ENCODE measurements around the gene AGBL4.

AGBL4 gene

GRCh38 chr1:48608882-48609281 is 1414.9 kb downstream of the AGBL4 start:
- no peaks in the 10 kb centered on the region for H3K4me1 ChIP-seq (ENCODE audit: control insufficient read depth, insufficient read depth, low read length)
- ChIA-PET POLR2A (no interaction called here), CTCF (interaction anchor here (2.2 kb wide), 1 partner anchor 36 kb away, joined by 8 read pairs; no protein-coding TSS in a partner anchor)
- H3K9me3 ChIP-seq (ENCODE audit: control insufficient read depth, insufficient read depth, low read depth, low read length): no peaks in the 10 kb centered on the region
- H3K4me3 ChIP-seq (ENCODE audit: low read depth, low read length): no peak overlapping the region
- no peak overlapping the region for H3K27ac ChIP-seq (ENCODE audit: extremely low read depth, low read depth, low read length)
- H3K36me3 ChIP-seq (ENCODE audit: control insufficient read depth in 2 of 2, insufficient read depth in 1 of 2, low read length in 2 of 2): no peaks in the 10 kb centered on the region
- no peak for TF ChIP-seq SCRT2 (tag by site-specific recombination; IDR thresholded peaks at IDR 0.05)
- TF ChIP-seq ZNF175 (tag by site-specific recombination; IDR thresholded peaks at IDR 0.05): no peak
- TF ChIP-seq ZNF791 (tag by site-specific recombination; IDR thresholded peaks at IDR 0.05): no peak
- no peak for TF ChIP-seq ZBTB49 (tag by site-specific recombination; IDR thresholded peaks at IDR 0.05; ENCODE audit: low read depth)

- ChIA-PET POLR2A (no interaction called here), CTCF (interaction anchor here (0.6 kb wide), 1 partner anchor 385 kb away, joined by 3 read pairs; no protein-coding TSS in a partner anchor)
- Histone ChIP-seq H3K9me3 (ENCODE audit: control insufficient read depth, insufficient read depth, low read depth, low read length) (no peaks in the 10 kb centered on the region), H3K36me3 (ENCODE audit: control insufficient read depth in 2 of 2, insufficient read depth in 1 of 2, low read length in 2 of 2) (no peaks in the 10 kb centered on the region), H3K27ac (ENCODE audit: extremely low read depth, low read depth, low read length) (no peak overlapping the region), H3K4me1 (ENCODE audit: control insufficient read depth, insufficient read depth, low read length) (no peaks in the 10 kb centered on the region), H3K4me3 (ENCODE audit: low read depth, low read length) (no peak overlapping the region)
- TF ChIP-seq ZNF621 (tag by site-specific recombination; IDR thresholded peaks at IDR 0.05) (no peak), EGR2 (tag by site-specific recombination; IDR thresholded peaks at IDR 0.05; ENCODE audit: low read depth) (no peak), ZNF37A (tag by site-specific recombination; IDR thresholded peaks at IDR 0.05) (no peak), ZSCAN5A (tag by site-specific recombination; IDR thresholded peaks at IDR 0.05) (no peak), ZNF157 (tag by site-specific recombination; IDR thresholded peaks at IDR 0.05) (no peak), ZNF311 (tag by site-specific recombination; IDR thresholded peaks at IDR 0.05; ENCODE audit: borderline replicate concordance) (no peak), GLIS1 (tag by site-specific recombination; IDR thresholded peaks at IDR 0.05) (no peak), ZBTB44 (tag by site-specific recombination; IDR thresholded peaks at IDR 0.05) (no peak), YY2 (tag by site-specific recombination; IDR thresholded peaks at IDR 0.05) (no peak), HOXD13 (CRISPR knock-in tag; IDR thresholded peaks at IDR 0.05; ENCODE audit: borderline replicate concordance) (no peak), ZNF561 (tag by site-specific recombination; IDR thresholded peaks at IDR 0.05; ENCODE audit: borderline replicate concordance) (no peak)
Observed at GRCh38 chr1:48603222-48603621, 1420.5 kb downstream of the AGBL4 start.

- no peak for TF ChIP-seq ZNF10 (tag by site-specific recombination; IDR thresholded peaks at IDR 0.05)
- TF ChIP-seq GLI4 (tag by site-specific recombination; IDR thresholded peaks at IDR 0.05): no peak
- TF ChIP-seq ZNF660 (tag by site-specific recombination; IDR thresholded peaks at IDR 0.05): no peak
- TF ChIP-seq ZNF16 (tag by site-specific recombination; IDR thresholded peaks at IDR 0.05; ENCODE audit: low read depth): no peak
- TF ChIP-seq YY1 (tag by site-specific recombination; IDR thresholded peaks at IDR 0.05): no peak
- no peak for TF ChIP-seq ZNF292 (tag by site-specific recombination; IDR thresholded peaks at IDR 0.05; ENCODE audit: borderline replicate concordance, low read depth)
- TF ChIP-seq INSM2 (tag by site-specific recombination; IDR thresholded peaks at IDR 0.05): no peak
- no peak for TF ChIP-seq ZNF514 (tag by site-specific recombination; IDR thresholded peaks at IDR 0.05)
- TF ChIP-seq ZBTB7A (tag by site-specific recombination; IDR thresholded peaks at IDR 0.05; ENCODE audit: low read depth): no peak
- no peak overlapping the region for H3K27ac ChIP-seq (ENCODE audit: extremely low read depth, low read depth, low read length)
- no peaks in the 10 kb centered on the region for H3K4me1 ChIP-seq (ENCODE audit: control insufficient read depth, insufficient read depth, low read length)
- H3K4me3 ChIP-seq (ENCODE audit: low read depth, low read length): no peak overlapping the region
- H3K9me3 ChIP-seq (ENCODE audit: control insufficient read depth, insufficient read depth, low read depth, low read length): no peaks in the 10 kb centered on the region
- no peaks in the 10 kb centered on the region for H3K36me3 ChIP-seq (ENCODE audit: control insufficient read depth in 2 of 2, insufficient read depth in 1 of 2, low read length in 2 of 2)
- POLR2A ChIA-PET: no interaction called here
- CTCF ChIA-PET: interaction anchor here (0.6 kb wide), 1 partner anchor 384 kb away, joined by 3 read pairs; no protein-coding TSS in a partner anchor
Observed at GRCh38 chr1:48602349-48602748, 1421.4 kb downstream of the AGBL4 start.

Data from HEK293 (cell line).